ENCODE data around the gene CAB39L. TPM values are rescaled to one million over a fixed set of nuclear protein-coding genes. Genes with fewer than 3 reads are reported as not detected.

The CAB39L gene
- total and polyA plus RNA-seq, 2 donors from 2014 or later: 11.0 to 16.0 TPM

DNA sequence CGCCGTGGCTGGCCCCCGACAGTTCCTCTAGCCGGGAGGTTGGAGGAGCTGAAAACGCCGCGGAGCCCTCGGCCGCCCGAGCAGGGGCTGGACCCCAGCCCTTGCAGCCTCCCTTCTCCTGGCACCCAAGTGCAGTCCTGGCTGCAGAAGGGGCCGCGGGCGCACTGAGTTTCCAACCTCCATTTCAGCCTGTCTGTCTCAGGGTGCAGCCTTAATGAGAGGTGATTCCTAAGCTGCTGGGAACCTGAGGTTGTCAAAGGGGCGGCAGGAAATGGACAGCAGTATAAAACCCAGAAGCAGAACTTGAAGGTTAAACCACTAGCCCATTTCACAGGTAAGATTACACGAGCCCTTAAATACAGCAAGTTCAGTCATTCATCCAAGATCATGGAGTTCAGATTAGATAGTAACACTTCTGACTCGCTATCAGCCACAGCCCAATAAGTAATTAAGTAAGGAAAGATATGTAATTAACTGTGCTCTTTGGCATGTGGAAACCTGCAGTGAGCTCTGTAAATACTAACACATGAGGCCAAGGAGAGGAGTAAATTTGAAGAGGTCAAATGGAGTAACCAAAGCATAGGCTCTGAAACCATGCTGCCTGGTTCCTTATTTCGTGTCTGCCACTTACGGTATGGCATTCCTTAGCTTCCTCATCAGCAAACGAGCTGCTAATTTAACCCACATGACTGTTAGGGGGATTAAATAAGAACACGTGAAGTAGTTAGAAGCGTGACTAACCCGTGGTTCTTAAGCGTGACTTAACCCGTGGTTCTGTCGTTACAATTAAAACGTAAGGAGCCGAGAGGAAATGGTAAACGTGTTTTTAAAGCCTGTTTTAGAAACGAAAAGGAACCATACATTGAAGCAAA, 896 bp upstream of the CAB39L start:
- Histone ChIP-seq H3K27me3 (ENCODE audit: control insufficient read depth, insufficient read depth, low read length) (no peaks in the 10 kb centered on the region), H3K9me3 (ENCODE audit: control insufficient read depth in 2 of 3, insufficient read depth in 1 of 3, low read length in 3 of 3) (no peaks in the 10 kb centered on the region), H3K4me3 (ENCODE audit: low read length in 3 of 3) (peak overlapping the region; percentile 75 to 96 (median 91)), H3K27ac (ENCODE audit: low read depth in 2 of 2, low read length in 2 of 2) (peak overlapping the region; percentile 94 to 95), H3K4me1 (ENCODE audit: control insufficient read depth in 2 of 3, insufficient read depth in 2 of 3, low read depth in 1 of 3, low read length in 3 of 3) (peaks cover 0 to 7% (median 0%) of the 10 kb centered on the region in 3 donors), H3K36me3 (ENCODE audit: control insufficient read depth in 2 of 3, insufficient read depth in 3 of 3, low read length in 3 of 3) (no peaks in the 10 kb centered on the region), H3K9ac (ENCODE audit: low read length in 3 of 3) (peak overlapping the region; percentile 73 to 91 (median 80))
- intact Hi-C loops (cut with DNase I): no loop called here
- FAIRE-seq (no peak), DNase-seq (peak in 2 of 5 donors; percentile 67 to 72)
- TF ChIP-seq, protein P1, sequence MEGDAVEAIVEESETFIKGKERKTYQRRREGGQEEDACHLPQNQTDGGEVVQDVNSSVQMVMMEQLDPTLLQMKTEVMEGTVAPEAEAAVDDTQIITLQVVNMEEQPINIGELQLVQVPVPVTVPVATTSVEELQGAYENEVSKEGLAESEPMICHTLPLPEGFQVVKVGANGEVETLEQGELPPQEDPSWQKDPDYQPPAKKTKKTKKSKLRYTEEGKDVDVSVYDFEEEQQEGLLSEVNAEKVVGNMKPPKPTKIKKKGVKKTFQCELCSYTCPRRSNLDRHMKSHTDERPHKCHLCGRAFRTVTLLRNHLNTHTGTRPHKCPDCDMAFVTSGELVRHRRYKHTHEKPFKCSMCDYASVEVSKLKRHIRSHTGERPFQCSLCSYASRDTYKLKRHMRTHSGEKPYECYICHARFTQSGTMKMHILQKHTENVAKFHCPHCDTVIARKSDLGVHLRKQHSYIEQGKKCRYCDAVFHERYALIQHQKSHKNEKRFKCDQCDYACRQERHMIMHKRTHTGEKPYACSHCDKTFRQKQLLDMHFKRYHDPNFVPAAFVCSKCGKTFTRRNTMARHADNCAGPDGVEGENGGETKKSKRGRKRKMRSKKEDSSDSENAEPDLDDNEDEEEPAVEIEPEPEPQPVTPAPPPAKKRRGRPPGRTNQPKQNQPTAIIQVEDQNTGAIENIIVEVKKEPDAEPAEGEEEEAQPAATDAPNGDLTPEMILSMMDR (IDR thresholded peaks at IDR 0.05; ENCODE audit: borderline replicate concordance, extremely low read depth, insufficient read depth): no peak

DNA sequence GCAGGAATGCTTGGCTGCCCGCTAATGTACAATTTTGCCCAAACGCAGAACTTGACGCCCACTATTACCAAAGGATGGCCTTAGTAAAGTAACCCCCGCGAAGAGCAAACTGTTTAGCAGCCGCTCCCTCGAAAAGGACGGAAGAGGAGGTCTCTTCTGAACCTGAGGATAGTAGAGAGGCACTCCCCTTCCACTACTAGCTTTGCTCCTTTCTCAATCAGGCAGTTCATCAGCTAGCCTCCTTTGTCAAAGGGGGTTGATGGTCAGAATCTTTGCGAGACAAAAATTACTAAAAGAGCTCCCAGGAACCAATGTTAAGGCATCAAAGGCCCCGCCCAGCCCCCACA, 534 bp downstream of the CAB39L start:
- H3K4me3 ChIP-seq (ENCODE audit: low read length in 3 of 3): peak overlapping the region; percentile 91 to 96 (median 91)
- no peaks in the 10 kb centered on the region for H3K36me3 ChIP-seq (ENCODE audit: control insufficient read depth in 2 of 3, insufficient read depth in 3 of 3, low read length in 3 of 3)
- peaks cover 0 to 7% (median 0%) of the 10 kb centered on the region in 3 donors for H3K4me1 ChIP-seq (ENCODE audit: control insufficient read depth in 2 of 3, insufficient read depth in 2 of 3, low read depth in 1 of 3, low read length in 3 of 3)
- DNase-seq (peak in 1 of 5 donors; percentile 76), FAIRE-seq (no peak)
- peak overlapping the region; percentile 94 to 96 for H3K27ac ChIP-seq (ENCODE audit: low read depth in 2 of 2, low read length in 2 of 2)
- peak overlapping the region; percentile 60 to 93 (median 80) for H3K9ac ChIP-seq (ENCODE audit: low read length in 3 of 3)
- H3K9me3 ChIP-seq (ENCODE audit: control insufficient read depth in 2 of 3, insufficient read depth in 1 of 3, low read length in 3 of 3): no peaks in the 10 kb centered on the region
- H3K27me3 ChIP-seq (ENCODE audit: control insufficient read depth, insufficient read depth, low read length): no peaks in the 10 kb centered on the region
- TF ChIP-seq, protein P1 (IDR thresholded peaks at IDR 0.05; ENCODE audit: borderline replicate concordance, extremely low read depth, insufficient read depth): no peak
- intact Hi-C loops (cut with DNase I): no loop called here

DNA sequence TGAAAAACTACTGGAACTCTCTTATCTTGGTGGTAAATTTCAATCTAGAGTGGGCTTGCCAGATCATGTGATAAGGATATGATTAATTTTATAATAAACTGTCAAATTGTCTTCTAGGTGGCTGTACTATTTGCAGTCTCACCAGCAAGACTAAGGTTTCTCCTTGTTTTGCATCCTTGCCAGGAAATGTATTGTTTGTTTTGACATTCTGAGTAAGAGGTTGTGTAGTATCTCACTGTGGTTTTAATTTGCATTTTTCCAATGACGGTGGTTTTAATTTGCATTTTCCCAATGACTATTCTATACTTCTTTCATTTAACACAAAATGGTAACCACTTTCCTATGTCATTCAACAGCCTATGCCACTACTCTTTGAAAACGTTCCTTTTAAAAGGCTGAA, 2.0 kb downstream of the CAB39L start:
- TF ChIP-seq, protein P1 (IDR thresholded peaks at IDR 0.05; ENCODE audit: borderline replicate concordance, extremely low read depth, insufficient read depth): no peak
- Histone ChIP-seq H3K9ac (ENCODE audit: low read length in 3 of 3) (no peak overlapping the region), H3K27ac (ENCODE audit: low read depth in 2 of 2, low read length in 2 of 2) (no peak overlapping the region), H3K36me3 (ENCODE audit: control insufficient read depth in 2 of 3, insufficient read depth in 3 of 3, low read length in 3 of 3) (no peaks in the 10 kb centered on the region), H3K4me3 (ENCODE audit: low read length in 3 of 3) (no peak overlapping the region), H3K27me3 (ENCODE audit: control insufficient read depth, insufficient read depth, low read length) (no peaks in the 10 kb centered on the region), H3K9me3 (ENCODE audit: control insufficient read depth in 2 of 3, insufficient read depth in 1 of 3, low read length in 3 of 3) (no peaks in the 10 kb centered on the region), H3K4me1 (ENCODE audit: control insufficient read depth in 2 of 3, insufficient read depth in 2 of 3, low read depth in 1 of 3, low read length in 3 of 3) (no peaks in the 10 kb centered on the region)
- intact Hi-C loops (cut with DNase I): no loop called here
- DNase-seq: no peak
- no peak for FAIRE-seq
